HepG2 (cell line): Measurements from ENCODE around the gene C19orf85.

Experiments
- POLR2AphosphoS5 ChIP-seq: IDR thresholded peaks from 2 replicates; pipeline ENCODE4 v1.6.1; 2012; ENCODE audit warnings: low read depth, low read length
- ZNF274 ChIP-seq: sonication (generic); formaldehyde crosslinking; IDR thresholded peaks from 2 replicates; pipeline ENCODE4 v1.5.1; 2020; ENCODE audit warnings: mild to moderate bottlenecking, missing genetic modification reagents
- TF ChIP-seq, protein P1 (sequence below): sonication (generic); formaldehyde crosslinking; IDR thresholded peaks from 2 replicates; pipeline ENCODE4 v1.5.0; 2020; ENCODE audit warnings: mild to moderate bottlenecking, missing genetic modification reagents, moderate library complexity
- TF ChIP-seq, protein P2 (sequence below): sonication (generic); formaldehyde crosslinking; IDR thresholded peaks from 2 replicates; pipeline ENCODE4 v1.5.0; 2020; ENCODE audit warnings: missing genetic modification reagents, mild to moderate bottlenecking, borderline replicate concordance
- TF ChIP-seq, protein P3 (sequence below): sonication (generic); formaldehyde crosslinking; IDR thresholded peaks from 2 replicates; pipeline ENCODE4 v1.5.0; 2020; ENCODE audit warnings: missing genetic modification reagents

DNA sequence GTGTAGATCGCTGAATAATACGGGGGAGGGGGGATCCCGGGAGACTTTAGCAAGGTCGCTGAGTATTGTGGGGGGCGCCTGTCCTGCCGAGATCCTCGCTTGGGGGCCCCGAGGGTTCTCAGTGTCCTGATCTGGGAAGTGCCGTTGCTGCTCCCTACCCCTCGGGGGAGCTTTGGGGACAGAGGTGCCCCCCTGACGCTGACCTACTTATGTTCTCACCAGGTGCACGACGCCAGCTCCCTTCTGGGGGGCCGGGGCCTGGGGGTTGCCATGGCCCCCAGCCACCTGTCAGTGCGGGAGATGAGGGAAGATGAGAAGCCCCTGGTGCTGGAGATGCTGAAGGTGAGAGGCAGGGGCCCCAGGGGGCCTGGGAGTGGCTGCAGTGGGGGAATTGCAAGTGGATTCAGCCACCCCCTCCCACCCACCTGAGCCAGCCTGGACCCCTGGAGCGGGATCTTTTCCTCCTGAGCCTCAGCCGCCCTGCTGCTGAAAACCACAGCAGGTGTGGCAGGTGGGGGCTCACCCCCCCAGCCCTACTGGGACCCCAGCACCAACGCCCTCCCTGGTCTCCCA, 21.0 kb upstream of the C19orf85 start:
- TF ChIP-seq, protein P1, sequence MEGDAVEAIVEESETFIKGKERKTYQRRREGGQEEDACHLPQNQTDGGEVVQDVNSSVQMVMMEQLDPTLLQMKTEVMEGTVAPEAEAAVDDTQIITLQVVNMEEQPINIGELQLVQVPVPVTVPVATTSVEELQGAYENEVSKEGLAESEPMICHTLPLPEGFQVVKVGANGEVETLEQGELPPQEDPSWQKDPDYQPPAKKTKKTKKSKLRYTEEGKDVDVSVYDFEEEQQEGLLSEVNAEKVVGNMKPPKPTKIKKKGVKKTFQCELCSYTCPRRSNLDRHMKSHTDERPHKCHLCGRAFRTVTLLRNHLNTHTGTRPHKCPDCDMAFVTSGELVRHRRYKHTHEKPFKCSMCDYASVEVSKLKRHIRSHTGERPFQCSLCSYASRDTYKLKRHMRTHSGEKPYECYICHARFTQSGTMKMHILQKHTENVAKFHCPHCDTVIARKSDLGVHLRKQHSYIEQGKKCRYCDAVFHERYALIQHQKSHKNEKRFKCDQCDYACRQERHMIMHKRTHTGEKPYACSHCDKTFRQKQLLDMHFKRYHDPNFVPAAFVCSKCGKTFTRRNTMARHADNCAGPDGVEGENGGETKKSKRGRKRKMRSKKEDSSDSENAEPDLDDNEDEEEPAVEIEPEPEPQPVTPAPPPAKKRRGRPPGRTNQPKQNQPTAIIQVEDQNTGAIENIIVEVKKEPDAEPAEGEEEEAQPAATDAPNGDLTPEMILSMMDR (CRISPR knock-in tag) = no peak
- TF ChIP-seq POLR2AphosphoS5 (no peak), ZNF274 (CRISPR knock-in tag) (no peak)
- TF ChIP-seq, protein P2, sequence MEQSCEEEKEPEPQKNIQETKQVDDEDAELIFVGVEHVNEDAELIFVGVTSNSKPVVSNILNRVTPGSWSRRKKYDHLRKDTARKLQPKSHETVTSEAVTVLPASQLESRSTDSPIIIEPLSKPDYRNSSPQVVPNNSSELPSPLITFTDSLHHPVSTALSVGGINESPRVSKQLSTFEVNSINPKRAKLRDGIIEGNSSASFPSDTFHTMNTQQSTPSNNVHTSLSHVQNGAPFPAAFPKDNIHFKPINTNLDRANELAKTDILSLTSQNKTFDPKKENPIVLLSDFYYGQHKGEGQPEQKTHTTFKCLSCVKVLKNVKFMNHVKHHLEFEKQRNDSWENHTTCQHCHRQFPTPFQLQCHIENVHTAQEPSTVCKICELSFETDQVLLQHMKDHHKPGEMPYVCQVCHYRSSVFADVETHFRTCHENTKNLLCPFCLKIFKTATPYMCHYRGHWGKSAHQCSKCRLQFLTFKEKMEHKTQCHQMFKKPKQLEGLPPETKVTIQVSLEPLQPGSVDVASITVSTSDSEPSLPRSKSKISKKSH (CRISPR knock-in tag) = no peak
- TF ChIP-seq, protein P3, sequence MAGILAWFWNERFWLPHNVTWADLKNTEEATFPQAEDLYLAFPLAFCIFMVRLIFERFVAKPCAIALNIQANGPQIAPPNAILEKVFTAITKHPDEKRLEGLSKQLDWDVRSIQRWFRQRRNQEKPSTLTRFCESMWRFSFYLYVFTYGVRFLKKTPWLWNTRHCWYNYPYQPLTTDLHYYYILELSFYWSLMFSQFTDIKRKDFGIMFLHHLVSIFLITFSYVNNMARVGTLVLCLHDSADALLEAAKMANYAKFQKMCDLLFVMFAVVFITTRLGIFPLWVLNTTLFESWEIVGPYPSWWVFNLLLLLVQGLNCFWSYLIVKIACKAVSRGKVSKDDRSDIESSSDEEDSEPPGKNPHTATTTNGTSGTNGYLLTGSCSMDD = no peak
